Measurements from ENCODE around the gene SETD5.

GRCh38 chr3:9361691-9362388, 35.6 kb upstream of the SETD5 start:
- TF ChIP-seq EZH2 (IDR thresholded peaks at IDR 0.05) (no peak), POLR2AphosphoS5 (IDR thresholded peaks at IDR 0.05; ENCODE audit: borderline replicate concordance, low read depth, low read length) (no peak), FOXP2 (optimal IDR thresholded peaks at IDR 0.05; ENCODE audit: control extremely low read depth, extremely low read length, insufficient read depth) (no peak)

Data from SK-N-MC (cell line).